Limb (tissue), 2 donors: ENCODE data around the gene C13orf46.
A peak's percentile ranks its signal among the peaks of the same experiment; 100 is the strongest.
"Not testable (repeated sequence)": the region's sequence is repeated elsewhere in the genome, so short reads cannot be mapped to it uniquely, and the experiment has no call there.

Experiments used
- DNase-seq, 2 donors: peaks; one replicate each; pipeline ENCODE4 v3.0.0-alpha.2; 2016; ENCODE audit errors: extremely low spot score in 2 of 2

The C13orf46 gene

DNA sequence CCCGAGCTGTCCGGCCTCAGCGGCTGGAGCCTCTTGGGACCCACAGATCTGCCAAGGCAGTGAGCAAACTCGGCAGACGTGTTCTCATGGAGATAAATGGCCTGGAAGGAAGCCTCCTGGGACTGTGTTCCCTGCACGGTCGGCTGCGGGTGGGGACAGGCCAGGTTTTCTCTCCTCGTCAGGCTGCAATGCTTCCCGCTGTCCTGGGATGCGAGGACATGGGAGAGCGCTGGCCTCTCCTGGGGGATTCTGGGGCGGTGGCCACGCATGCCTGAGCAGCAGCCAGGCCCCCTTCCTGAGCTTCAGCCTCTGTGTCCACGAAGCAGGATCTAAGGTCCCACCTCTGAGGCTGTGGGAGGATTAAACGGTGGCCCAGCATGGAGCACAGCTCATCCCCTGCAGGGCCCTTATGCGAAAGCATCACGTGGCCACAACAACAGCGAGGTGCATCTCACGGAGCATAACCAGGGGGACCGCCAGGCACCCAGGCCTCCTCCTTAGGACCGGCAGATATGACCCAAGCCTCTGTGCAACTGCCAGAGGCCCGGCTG, 21.2 kb upstream of the C13orf46 start:
- no peak for DNase-seq

GRCh38 chr13:113992276-113993005, 18.6 kb upstream of the C13orf46 start:
- no peak for DNase-seq

GRCh38 chr13:113991676-113992179, 17.9 kb upstream of the C13orf46 start:
- no peak for DNase-seq

- DNase-seq, result peak in 1 of 2 donors; percentile 29
Observed at GRCh38 chr13:113991191-113991669, 17.4 kb upstream of the C13orf46 start.

- no peak for DNase-seq
Observed at GRCh38 chr13:113990321-113990837, 16.5 kb upstream of the C13orf46 start.

GRCh38 chr13:113989585-113990300, 15.9 kb upstream of the C13orf46 start:
- DNase-seq, result no peak

- DNase-seq, result not testable (repeated sequence)
Observed at GRCh38 chr13:113988859-113989258, 15.0 kb upstream of the C13orf46 start.

- no peak for DNase-seq
Observed at GRCh38 chr13:113982296-113982661, 8.4 kb upstream of the C13orf46 start.

GRCh38 chr13:113981611-113982295, 7.9 kb upstream of the C13orf46 start:
- no peak for DNase-seq

GRCh38 chr13:113981194-113981605, 7.3 kb upstream of the C13orf46 start:
- DNase-seq, result peak in 1 of 2 donors; percentile 77

GRCh38 chr13:113980489-113981064, 6.7 kb upstream of the C13orf46 start:
- DNase-seq, result no peak

DNA sequence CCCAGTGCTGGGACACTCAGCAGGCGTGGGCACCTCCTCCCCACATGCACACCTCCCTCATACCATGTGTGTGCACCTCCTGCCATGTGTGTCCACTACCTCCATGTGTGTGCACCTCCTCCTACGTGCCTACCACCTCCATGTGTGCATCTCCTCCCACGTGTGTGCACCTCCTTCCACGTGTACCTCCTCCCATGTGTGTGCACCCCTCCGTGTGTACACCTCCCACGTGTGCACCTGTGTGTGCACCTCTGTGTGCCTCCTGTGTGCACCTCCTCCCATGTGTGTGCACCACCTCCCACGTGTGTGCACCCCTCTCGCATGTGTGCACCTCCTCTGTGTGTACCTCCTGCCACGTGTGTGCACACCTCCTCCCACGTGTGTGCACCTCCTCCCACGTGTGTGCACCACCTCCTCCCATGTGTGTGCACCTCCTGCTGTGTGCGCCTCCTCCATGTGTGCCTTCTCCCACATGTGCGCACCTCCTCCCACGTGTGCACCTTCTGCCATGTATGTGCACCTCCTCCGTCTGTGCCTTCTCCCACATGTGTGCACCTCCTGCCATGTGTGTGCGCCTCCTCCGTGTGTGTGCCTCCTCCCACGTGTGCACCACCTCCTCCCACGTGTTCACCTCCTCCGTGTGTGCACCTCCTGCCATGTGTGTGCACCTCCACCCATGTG, 6.1 kb upstream of the C13orf46 start:
- DNase-seq, result no peak

GRCh38 chr13:113978741-113979481, 5.0 kb upstream of the C13orf46 start:
- no peak for DNase-seq

- DNase-seq, result no peak
Observed at GRCh38 chr13:113977976-113978375, 4.1 kb upstream of the C13orf46 start.

DNA sequence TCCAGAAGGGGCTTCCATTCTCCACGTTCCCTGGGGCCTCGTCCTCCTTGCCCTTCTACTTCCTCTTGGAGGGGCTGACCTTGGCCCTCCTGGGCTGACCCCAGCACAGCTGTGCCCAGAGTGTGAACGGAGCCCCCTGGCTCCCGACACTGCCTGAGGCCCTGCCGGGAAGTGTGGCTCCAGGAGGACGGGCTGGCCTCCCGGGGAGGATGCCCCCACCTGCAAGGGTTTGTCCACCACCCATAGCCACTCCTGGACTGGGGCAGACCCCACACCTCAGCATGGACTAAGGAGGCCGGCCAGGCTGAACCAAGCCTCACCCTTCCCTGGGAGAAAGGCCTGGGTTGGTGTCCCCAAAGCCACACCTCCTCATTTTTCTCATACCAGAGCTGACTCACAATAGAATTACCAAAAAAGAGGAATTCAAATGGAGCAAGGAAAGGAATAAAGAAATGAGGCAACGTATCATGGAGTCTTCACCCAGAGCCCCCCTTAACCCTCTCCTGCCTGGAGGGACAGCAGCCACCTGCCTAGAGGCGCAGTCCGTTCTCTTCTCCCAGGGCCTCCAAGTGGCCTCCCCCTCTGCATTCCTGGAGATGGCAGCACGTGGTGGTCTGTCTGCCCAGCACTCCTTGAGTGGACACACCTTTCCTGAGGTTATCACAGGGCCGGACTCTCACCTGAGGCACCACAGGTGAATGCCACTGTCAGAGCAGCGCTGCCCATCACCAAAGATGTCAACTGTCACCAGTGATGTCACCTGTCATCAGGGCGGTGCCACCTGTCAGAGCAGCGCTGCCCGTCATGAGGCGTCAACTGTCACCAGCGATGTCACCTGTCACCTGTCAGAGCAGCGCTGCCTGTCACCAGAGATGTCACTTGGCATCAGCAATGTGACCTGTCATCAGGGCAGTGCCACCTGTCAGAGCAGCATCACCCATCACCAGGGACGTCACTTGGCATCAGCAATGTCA, 3.1 kb upstream of the C13orf46 start:
- DNase-seq, result no peak

DNA sequence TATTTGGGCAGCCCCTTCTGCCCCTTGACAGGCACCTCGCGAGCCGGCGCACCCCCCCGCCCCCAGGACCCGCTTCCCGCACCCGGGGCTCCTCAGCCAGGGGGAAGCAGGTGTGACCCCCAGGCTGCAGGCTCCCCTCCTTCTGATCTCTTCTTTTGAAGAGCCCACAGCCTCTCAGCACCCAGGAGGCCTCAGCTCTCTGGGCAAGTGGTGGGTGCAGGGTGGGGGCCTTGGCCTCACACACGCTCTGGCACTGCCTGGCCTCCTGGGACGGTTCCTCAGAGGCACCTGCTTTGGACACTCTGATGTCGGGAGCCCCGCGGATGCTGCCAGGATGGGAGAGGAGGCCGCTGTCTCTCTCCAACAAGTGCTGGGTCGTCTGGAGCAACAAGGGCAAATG, 1.5 kb upstream of the C13orf46 start:
- DNase-seq, result no peak

GRCh38 chr13:113974304-113975281, 717 bp upstream of the C13orf46 start:
- no peak for DNase-seq
